Measurements from ENCODE around the gene SNCA. TPM values are rescaled to one million over a fixed set of nuclear protein-coding genes. Genes with fewer than 3 reads are reported as not detected.

SNCA gene
- total RNA-seq, 1 donor from 2014 or later = 13.4 TPM

- Mint-ChIP-seq H3K9me3 (ENCODE audit: low read depth) (peaks cover 7% of the 10 kb centered on the region), H3K27ac (no peak overlapping the region), H3K4me3 (ENCODE audit: low read depth) (no peak overlapping the region), H3K4me1 (ENCODE audit: low read depth) (no peaks in the 10 kb centered on the region), H3K27me3 (no peaks in the 10 kb centered on the region), H3K36me3 (ENCODE audit: insufficient read depth) (peaks cover 3% of the 10 kb centered on the region)
- DNase-seq (ENCODE audit: low spot score, unreplicated experiment) = no peak
- TF ChIP-seq CTCF (IDR thresholded peaks at IDR 0.05; ENCODE audit: unreplicated experiment) = no peak
Measured at GRCh38 chr4:89769856-89770255, 67.1 kb downstream of the SNCA start.

- no peak for DNase-seq (ENCODE audit: low spot score, unreplicated experiment)
- no peaks in the 10 kb centered on the region for H3K36me3 Mint-ChIP-seq (ENCODE audit: insufficient read depth)
- no peak for TF ChIP-seq CTCF (IDR thresholded peaks at IDR 0.05; ENCODE audit: unreplicated experiment)
- H3K4me1 Mint-ChIP-seq (ENCODE audit: low read depth) = no peaks in the 10 kb centered on the region
- H3K27ac Mint-ChIP-seq = no peak overlapping the region
- H3K9me3 Mint-ChIP-seq (ENCODE audit: low read depth) = no peaks in the 10 kb centered on the region
- H3K27me3 Mint-ChIP-seq = no peaks in the 10 kb centered on the region
- H3K4me3 Mint-ChIP-seq (ENCODE audit: low read depth) = no peak overlapping the region
Measured at GRCh38 chr4:89767924-89768323, 69.0 kb downstream of the SNCA start.

- Mint-ChIP-seq H3K9me3 (ENCODE audit: low read depth) (no peaks in the 10 kb centered on the region), H3K36me3 (ENCODE audit: insufficient read depth) (no peaks in the 10 kb centered on the region), H3K27ac (no peak overlapping the region), H3K4me1 (ENCODE audit: low read depth) (no peaks in the 10 kb centered on the region), H3K27me3 (no peaks in the 10 kb centered on the region), H3K4me3 (ENCODE audit: low read depth) (no peak overlapping the region)
- no peak for DNase-seq (ENCODE audit: low spot score, unreplicated experiment)
- TF ChIP-seq CTCF (IDR thresholded peaks at IDR 0.05; ENCODE audit: unreplicated experiment) = no peak
Measured at GRCh38 chr4:89765966-89766365, 71.0 kb downstream of the SNCA start.

- Mint-ChIP-seq H3K27ac (no peak overlapping the region), H3K4me3 (ENCODE audit: low read depth) (no peak overlapping the region)
- no peak for TF ChIP-seq CTCF (IDR thresholded peaks at IDR 0.05; ENCODE audit: unreplicated experiment)
Measured at GRCh38 chr4:89765528-89765927, 71.4 kb downstream of the SNCA start.

GRCh38 chr4:89762311-89762710, 74.7 kb downstream of the SNCA start:
- Mint-ChIP-seq H3K27ac (no peak overlapping the region), H3K4me3 (ENCODE audit: low read depth) (no peak overlapping the region), H3K4me1 (ENCODE audit: low read depth) (peaks cover 5% of the 10 kb centered on the region), H3K9me3 (ENCODE audit: low read depth) (no peaks in the 10 kb centered on the region), H3K27me3 (no peaks in the 10 kb centered on the region), H3K36me3 (ENCODE audit: insufficient read depth) (no peaks in the 10 kb centered on the region)
- DNase-seq (ENCODE audit: low spot score, unreplicated experiment) = no peak
- no peak for TF ChIP-seq CTCF (IDR thresholded peaks at IDR 0.05; ENCODE audit: unreplicated experiment)

More at GRCh38 chr4:89765528-89765927, 71.4 kb downstream of the SNCA start:
- no peaks in the 10 kb centered on the region for H3K9me3 Mint-ChIP-seq (ENCODE audit: low read depth)
- H3K27me3 Mint-ChIP-seq = no peaks in the 10 kb centered on the region
- H3K4me1 Mint-ChIP-seq (ENCODE audit: low read depth) = no peaks in the 10 kb centered on the region
- H3K36me3 Mint-ChIP-seq (ENCODE audit: insufficient read depth) = no peaks in the 10 kb centered on the region
- DNase-seq (ENCODE audit: low spot score, unreplicated experiment) = no peak

Measured in progenitor cell of endocrine pancreas (in vitro differentiated cells).